Measurements from ENCODE around the gene BSPRY. TPM values are rescaled to one million over a fixed set of nuclear protein-coding genes. Genes with fewer than 3 reads are reported as not detected.

Gene BSPRY
- total RNA-seq, 1 donor: not detected

DNA sequence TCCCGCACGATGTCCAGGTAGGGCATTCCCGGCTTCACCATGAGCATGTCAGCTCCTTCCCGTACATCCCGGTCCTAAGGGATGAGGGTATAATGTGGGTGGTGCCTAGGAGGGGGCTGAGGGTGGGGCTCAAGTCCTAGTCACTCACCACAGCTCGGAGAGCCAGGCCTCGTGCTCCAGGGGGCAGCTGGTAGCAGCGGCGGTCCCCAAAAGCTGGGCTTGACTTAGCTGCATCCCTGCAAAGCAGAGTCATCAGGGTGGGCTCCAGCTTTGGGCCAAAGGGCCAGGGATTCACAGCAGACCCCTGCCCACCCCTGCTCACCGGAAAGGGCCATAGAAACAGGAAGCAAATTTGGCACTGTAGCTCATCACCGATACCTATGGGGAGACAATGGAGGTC lies 40.1 kb downstream of the BSPRY start:
- Histone ChIP-seq H4K20me1 (ENCODE audit: insufficient read depth, low read length) (no peaks in the 10 kb centered on the region), H3K4me3 (ENCODE audit: insufficient read depth, low read length) (no peak overlapping the region), H3K4me2 (ENCODE audit: insufficient read depth, low read length) (no peak overlapping the region), H3K4me1 (ENCODE audit: insufficient read depth, low read length) (no peaks in the 10 kb centered on the region), H2AFZ (ENCODE audit: low read length) (no peak overlapping the region), H3K27ac (ENCODE audit: low read depth, low read length) (no peak overlapping the region), H3K9me3 (ENCODE audit: low read depth, low read length) (no peaks in the 10 kb centered on the region), H3K36me3 (ENCODE audit: insufficient read depth, low read length) (peaks cover 14% of the 10 kb centered on the region), H3K27me3 (ENCODE audit: insufficient read depth, low read length) (no peaks in the 10 kb centered on the region), H3K79me2 (ENCODE audit: insufficient read depth, low read length) (no peaks in the 10 kb centered on the region)
- DNase-seq (ENCODE audit: insufficient read length, low spot score, missing footprints): no peak
- TF ChIP-seq, protein P1, sequence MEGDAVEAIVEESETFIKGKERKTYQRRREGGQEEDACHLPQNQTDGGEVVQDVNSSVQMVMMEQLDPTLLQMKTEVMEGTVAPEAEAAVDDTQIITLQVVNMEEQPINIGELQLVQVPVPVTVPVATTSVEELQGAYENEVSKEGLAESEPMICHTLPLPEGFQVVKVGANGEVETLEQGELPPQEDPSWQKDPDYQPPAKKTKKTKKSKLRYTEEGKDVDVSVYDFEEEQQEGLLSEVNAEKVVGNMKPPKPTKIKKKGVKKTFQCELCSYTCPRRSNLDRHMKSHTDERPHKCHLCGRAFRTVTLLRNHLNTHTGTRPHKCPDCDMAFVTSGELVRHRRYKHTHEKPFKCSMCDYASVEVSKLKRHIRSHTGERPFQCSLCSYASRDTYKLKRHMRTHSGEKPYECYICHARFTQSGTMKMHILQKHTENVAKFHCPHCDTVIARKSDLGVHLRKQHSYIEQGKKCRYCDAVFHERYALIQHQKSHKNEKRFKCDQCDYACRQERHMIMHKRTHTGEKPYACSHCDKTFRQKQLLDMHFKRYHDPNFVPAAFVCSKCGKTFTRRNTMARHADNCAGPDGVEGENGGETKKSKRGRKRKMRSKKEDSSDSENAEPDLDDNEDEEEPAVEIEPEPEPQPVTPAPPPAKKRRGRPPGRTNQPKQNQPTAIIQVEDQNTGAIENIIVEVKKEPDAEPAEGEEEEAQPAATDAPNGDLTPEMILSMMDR (IDR thresholded peaks at IDR 0.05; ENCODE audit: extremely low read depth, low read depth, low read length): no peak

DNA sequence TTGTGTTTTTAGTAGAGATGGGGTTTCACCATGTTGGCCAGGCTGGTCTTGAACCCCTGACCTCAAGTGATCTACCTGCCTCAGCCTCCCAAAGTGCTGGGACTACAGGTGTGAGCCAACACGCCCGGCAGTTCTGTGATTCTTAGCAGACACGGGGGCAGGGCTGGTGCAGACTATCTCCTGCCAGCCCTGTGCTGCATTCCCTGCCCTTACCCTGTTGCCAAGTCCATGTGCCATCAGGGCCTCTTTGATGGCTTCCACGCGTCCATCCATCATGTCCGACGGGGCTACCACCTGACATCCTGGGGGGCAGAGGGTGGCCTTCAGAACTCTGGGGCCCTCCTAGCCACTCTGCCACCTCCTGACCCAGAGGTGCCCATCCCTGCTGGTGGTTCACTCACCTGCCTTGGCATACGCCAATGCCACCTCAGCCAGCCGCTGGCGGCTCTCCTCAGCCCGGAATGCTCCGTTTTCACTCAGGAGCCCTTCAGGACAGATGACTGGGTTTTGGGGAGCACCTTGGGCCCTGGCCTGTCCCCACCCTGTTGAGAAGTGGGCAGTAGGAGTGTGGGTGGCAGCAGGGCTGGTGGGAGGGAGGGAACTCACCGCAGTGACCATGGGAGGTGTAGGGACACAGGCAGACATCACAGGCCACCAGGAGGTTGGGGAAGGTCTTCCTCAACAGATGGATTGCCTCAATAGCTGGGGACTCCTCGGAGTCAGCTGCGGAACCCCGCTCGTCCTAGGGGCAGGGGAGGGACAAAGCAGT lies 41.0 kb downstream of the BSPRY start:
- Histone ChIP-seq H3K27me3 (ENCODE audit: insufficient read depth, low read length) (no peaks in the 10 kb centered on the region), H3K4me1 (ENCODE audit: insufficient read depth, low read length) (no peaks in the 10 kb centered on the region), H2AFZ (ENCODE audit: low read length) (no peak overlapping the region), H3K36me3 (ENCODE audit: insufficient read depth, low read length) (peaks cover 14% of the 10 kb centered on the region), H3K4me2 (ENCODE audit: insufficient read depth, low read length) (no peak overlapping the region), H4K20me1 (ENCODE audit: insufficient read depth, low read length) (no peaks in the 10 kb centered on the region), H3K9me3 (ENCODE audit: low read depth, low read length) (no peaks in the 10 kb centered on the region), H3K4me3 (ENCODE audit: insufficient read depth, low read length) (no peak overlapping the region), H3K27ac (ENCODE audit: low read depth, low read length) (no peak overlapping the region), H3K79me2 (ENCODE audit: insufficient read depth, low read length) (no peaks in the 10 kb centered on the region)
- DNase-seq (ENCODE audit: insufficient read length, low spot score, missing footprints): no peak
- TF ChIP-seq, protein P1 (IDR thresholded peaks at IDR 0.05; ENCODE audit: extremely low read depth, low read depth, low read length): no peak

DNA sequence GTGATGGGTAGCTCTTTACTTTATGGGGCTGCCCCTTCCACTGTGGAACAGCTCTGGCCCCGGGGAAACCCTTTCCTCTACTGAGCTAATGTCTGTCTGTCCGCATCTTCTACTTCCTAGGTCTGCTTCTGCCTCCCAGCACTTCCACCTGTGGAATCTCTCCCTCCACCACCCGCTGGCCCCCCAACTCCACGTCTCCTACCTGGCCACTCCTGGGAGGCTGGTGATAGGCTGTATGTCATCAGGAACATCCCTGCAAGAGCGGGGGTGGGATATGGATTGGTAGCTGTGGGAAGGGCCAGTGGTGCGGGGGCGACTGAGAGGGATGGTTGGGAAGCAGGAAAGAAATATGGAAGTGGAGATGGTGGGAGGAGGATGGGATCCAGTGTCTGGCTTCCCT lies 42.6 kb downstream of the BSPRY start:
- no peak for DNase-seq (ENCODE audit: insufficient read length, low spot score, missing footprints)
- H3K27me3 ChIP-seq (ENCODE audit: insufficient read depth, low read length): no peaks in the 10 kb centered on the region
- H2AFZ ChIP-seq (ENCODE audit: low read length): no peak overlapping the region
- TF ChIP-seq, protein P1 (IDR thresholded peaks at IDR 0.05; ENCODE audit: extremely low read depth, low read depth, low read length): no peak
- no peak overlapping the region for H3K27ac ChIP-seq (ENCODE audit: low read depth, low read length)
- H3K4me2 ChIP-seq (ENCODE audit: insufficient read depth, low read length): no peak overlapping the region
- no peaks in the 10 kb centered on the region for H4K20me1 ChIP-seq (ENCODE audit: insufficient read depth, low read length)
- no peaks in the 10 kb centered on the region for H3K4me1 ChIP-seq (ENCODE audit: insufficient read depth, low read length)
- peaks cover 14% of the 10 kb centered on the region for H3K36me3 ChIP-seq (ENCODE audit: insufficient read depth, low read length)
- H3K4me3 ChIP-seq (ENCODE audit: insufficient read depth, low read length): no peak overlapping the region
- no peaks in the 10 kb centered on the region for H3K9me3 ChIP-seq (ENCODE audit: low read depth, low read length)
- H3K79me2 ChIP-seq (ENCODE audit: insufficient read depth, low read length): peaks cover 5% of the 10 kb centered on the region

DNA sequence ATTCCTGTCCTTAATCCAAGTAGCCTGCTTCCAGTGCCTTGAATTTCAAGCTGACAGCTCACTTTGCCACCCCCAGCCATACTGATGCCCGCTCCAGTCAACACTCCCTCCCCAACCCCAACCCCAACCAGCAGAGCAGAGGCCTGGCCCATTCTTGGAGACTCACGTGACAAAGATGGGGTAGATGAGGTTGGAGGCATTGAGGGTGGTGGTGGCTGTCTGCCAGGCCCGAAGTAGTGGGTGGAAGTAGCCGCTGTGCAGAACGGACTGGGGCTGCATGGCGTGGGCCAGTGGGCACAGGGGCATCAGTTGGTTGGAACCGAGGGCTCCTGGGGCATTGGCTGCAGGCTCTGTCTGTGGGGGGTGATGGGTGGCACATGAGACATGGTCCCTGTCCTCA lies 43.9 kb downstream of the BSPRY start:
- H3K4me1 ChIP-seq (ENCODE audit: insufficient read depth, low read length): peaks cover 10% of the 10 kb centered on the region
- TF ChIP-seq, protein P1 (IDR thresholded peaks at IDR 0.05; ENCODE audit: extremely low read depth, low read depth, low read length): no peak
- H3K4me3 ChIP-seq (ENCODE audit: insufficient read depth, low read length): no peak overlapping the region
- H3K9me3 ChIP-seq (ENCODE audit: low read depth, low read length): no peaks in the 10 kb centered on the region
- no peaks in the 10 kb centered on the region for H3K27me3 ChIP-seq (ENCODE audit: insufficient read depth, low read length)
- peaks cover 8% of the 10 kb centered on the region for H3K79me2 ChIP-seq (ENCODE audit: insufficient read depth, low read length)
- peaks cover 14% of the 10 kb centered on the region for H3K36me3 ChIP-seq (ENCODE audit: insufficient read depth, low read length)
- no peaks in the 10 kb centered on the region for H4K20me1 ChIP-seq (ENCODE audit: insufficient read depth, low read length)
- no peak overlapping the region for H3K4me2 ChIP-seq (ENCODE audit: insufficient read depth, low read length)
- no peak for DNase-seq (ENCODE audit: insufficient read length, low spot score, missing footprints)
- H2AFZ ChIP-seq (ENCODE audit: low read length): no peak overlapping the region
- H3K27ac ChIP-seq (ENCODE audit: low read depth, low read length): no peak overlapping the region

Data from osteoblast (primary cell).